HepG2 (cell line): Measurements from ENCODE around the gene CCNT2. TPM values are rescaled to one million over a fixed set of nuclear protein-coding genes. Genes with fewer than 3 reads are reported as not detected.

Source experiments
- ATAC-seq: fragments of 200-7000 bp; cut with Tn5 transposase; 3 replicates; pipeline ENCODE4 v1.9.1; 2020; ENCODE audit warnings: mild to moderate bottlenecking, moderate library complexity
- BruUV-seq: library from RNA; stranded (reverse); fragments of 400-500 nt; replicated peaks from 2 replicates; lab custom pipeline; 2021; lab: Mats Ljungman, UMichigan
- CTCF ChIA-PET: fragments of 300-600 bp; formaldehyde crosslinking; extraction: SDS; loops from one replicate; lab custom pipeline; 2021; ENCODE audit warnings: low total read pairs, inconsistent platforms, low intra/inter-chr PET ratio; lab: Yijun Ruan, JAX
- POLR2A ChIA-PET: fragments of 350-600 bp; sonication (Branson Sonifier 250); formaldehyde crosslinking; loops from one replicate; lab custom pipeline; 2020; ENCODE audit warnings: antibody characterized with exemption, inconsistent platforms; lab: Yijun Ruan, JAX
- DNase-seq: peaks from one replicate; pipeline ENCODE4 v3.0.0-alpha.2; 2015; ENCODE audit warnings: low spot score
- FAIRE-seq: peaks from 3 replicates; lab custom pipeline; 2011; peaks lifted over from hg19 to GRCh38; lab: Jason Lieb, UNC
- H2AFZ ChIP-seq: one replicate; pipeline ENCODE4 v1.6.1; 2011; ENCODE audit warnings: low read length, inconsistent platforms
- H3K27ac ChIP-seq: fragments of 300-600 bp; 3 replicates; pipeline ENCODE4 v1.8.0; 2011; ENCODE audit warnings: mixed run types, mild to moderate bottlenecking, mixed read lengths, low read length, inconsistent platforms; ENCODE audit not compliant: insufficient read depth; ENCODE audit errors: extremely low read length
- H3K27me3 ChIP-seq, 2 experiments: fragments of 200-600 bp in 1 of 2; 2 replicates in 1 of 2; 3 replicates in 1 of 2; pipeline versions ENCODE4 v1.6.0 to v1.8.0; 2011; ENCODE audit warnings: low read length in 2 of 2, mild to moderate bottlenecking in 2 of 2, moderate library complexity in 2 of 2, inconsistent platforms in 1 of 2; ENCODE audit not compliant: insufficient read depth in 2 of 2, control insufficient read depth in 1 of 2
- H3K36me3 ChIP-seq, 2 experiments: fragments of 200-600 bp in 1 of 2; replicated peaks in 1 of 2; 2 replicates in 1 of 2; 3 replicates in 1 of 2; pipeline versions ENCODE4 v1.5.1 to v1.8.0; 2011; ENCODE audit warnings: low read length in 2 of 2, inconsistent platforms in 1 of 2; ENCODE audit not compliant: insufficient read depth in 2 of 2, control insufficient read depth in 1 of 2
- H3K4me1 ChIP-seq: 2 replicates; pipeline ENCODE4 v1.5.1; 2012; ENCODE audit warnings: low read length, inconsistent platforms; ENCODE audit not compliant: insufficient read depth
- H3K4me2 ChIP-seq: 2 replicates; pipeline ENCODE4 v1.6.0; 2011; ENCODE audit warnings: low read depth, low read length, inconsistent platforms
- H3K4me3 ChIP-seq, 3 experiments: fragments of 200-600 bp in 1 of 3; sonication (generic), shearing (Covaris generic) in 1 of 3; replicated peaks in 1 of 3; 2 replicates each; pipeline ENCODE4 v1.5.1; 2011 to 2016; ENCODE audit warnings: low read length in 3 of 3, inconsistent platforms in 2 of 3, low read depth in 2 of 3, mild to moderate bottlenecking in 2 of 3, control low read depth in 1 of 3, mixed read lengths in 1 of 3; ENCODE audit not compliant: insufficient read depth in 1 of 3
- H3K79me2 ChIP-seq: one replicate; pipeline ENCODE4 v1.6.1; 2011; ENCODE audit warnings: low read length, inconsistent platforms; ENCODE audit not compliant: insufficient read depth
- H3K9ac ChIP-seq: 2 replicates; pipeline ENCODE4 v1.6.0; 2011; ENCODE audit warnings: mild to moderate bottlenecking, low read depth, low read length, inconsistent platforms; ENCODE audit not compliant: insufficient read depth
- H3K9me3 ChIP-seq: 2 replicates; pipeline ENCODE4 v1.5.1; 2012; ENCODE audit warnings: mild to moderate bottlenecking, low read length
- H4K20me1 ChIP-seq: 2 replicates; pipeline ENCODE4 v1.6.0; 2011; ENCODE audit warnings: inconsistent platforms, mild to moderate bottlenecking, low read length, moderate library complexity; ENCODE audit not compliant: insufficient read depth
- MAFF ChIP-seq: IDR thresholded peaks from 2 replicates; pipeline ENCODE4 v1.6.1; 2011; ENCODE audit warnings: low read depth, low read length, improper control_type of control experiment
- MAFK ChIP-seq, 2 experiments: IDR thresholded peaks in 1 of 2; conservative IDR thresholded peaks in 1 of 2; 2 replicates each; pipeline ENCODE4 v1.6.1; 2011; ENCODE audit warnings: improper control_type of control experiment in 2 of 2, low read length in 2 of 2
- PRPF4 ChIP-seq: fragments of 200-400 bp; formaldehyde crosslinking; IDR thresholded peaks from 2 replicates; pipeline ENCODE4 v1.6.1; 2016; ENCODE audit warnings: low read length, low read depth; ENCODE audit not compliant: poor library complexity, severe bottlenecking
- ZFP82 ChIP-seq: sonication (generic); formaldehyde crosslinking; IDR thresholded peaks from 2 replicates; pipeline ENCODE4 v1.5.1; 2020; ENCODE audit warnings: mild to moderate bottlenecking, missing genetic modification reagents, borderline replicate concordance
- ZNF124 ChIP-seq: sonication (generic); formaldehyde crosslinking; IDR thresholded peaks from 2 replicates; pipeline ENCODE4 v1.4.0; 2020; ENCODE audit warnings: missing genetic modification reagents
- ZNF691 ChIP-seq: sonication (generic); formaldehyde crosslinking; IDR thresholded peaks from 2 replicates; pipeline ENCODE4 v1.4.0; 2020; ENCODE audit warnings: missing genetic modification reagents, low read depth, mild to moderate bottlenecking, borderline replicate concordance
- WGBS: methylation state at CpG from one replicate; pipeline ENCODE4 v1.1.6; 2017; ENCODE audit warnings: low lambda C conversion rate; 5-methylcytosine and 5-hydroxymethylcytosine counted together
- in situ Hi-C: cut with HindIII; loops from 2 replicates; pipeline ENCODE4 v1.10.0; 2017; ENCODE audit warnings: low pct_unique_long_range_greater_than_20kb; ENCODE audit not compliant: extremely low pct_ligation_motif_present
- intact Hi-C: fragments of 100-400 bp; cut with micrococcal nuclease; formaldehyde crosslinking; loops from one replicate; pipeline ENCODE4 v1.10.0; 2022; ENCODE audit not compliant: unreplicated experiment
- polyA plus RNA-seq, 8 experiments: library from polyadenylated mRNA; depleted of rRNA in 3 of 8; stranded (reverse) in 7 of 8; unstranded in 1 of 8; fragments of >200 nt; fragmentation: Illumina TruSeq in 4 of 8; extraction: Trizol in 4 of 8; gene quantifications; 2 replicates each; pipeline versions ENCODE4 v1.2.1 to v1.2.3, GENCODE V29; 2011 to 2016; ENCODE audit warnings: low read depth in 4 of 8, missing spikeins in 1 of 8, mixed read lengths in 1 of 8; ENCODE audit not compliant: insufficient read depth in 1 of 8
- total RNA-seq, 5 experiments: library from RNA; depleted of rRNA; stranded (reverse); fragments of >200 nt; fragmentation: Illumina TruSeq; extraction: Trizol; gene quantifications; 2 replicates each; pipeline ENCODE4 v1.2.3, GENCODE V29; 2016; ENCODE audit warnings: low read depth in 1 of 5

CCNT2 gene
- total and polyA plus RNA-seq, 2 of the 13 experiments (the other 11 are each of a cell fraction or from before 2014, with no cell fraction given), result 22.1 to 34.4 TPM

- TF ChIP-seq ZNF691 (CRISPR knock-in tag) (no peak), ZNF124 (no peak)
These were observed 48.5 kb upstream of the CCNT2 start (continued) for GRCh38 chr2:134869946-134870736.

- no peaks in the 10 kb centered on the region for H3K9me3 ChIP-seq
- 82% methylated on average over 2 of the region's 2 CpGs for WGBS
- ATAC-seq (no peak), FAIRE-seq (no peak), DNase-seq (no peak)
- intact Hi-C loops, result no loop called here
- no peaks in the 10 kb centered on the region for H3K27me3 ChIP-seq
- no peak overlapping the region for H3K9ac ChIP-seq
- ChIA-PET POLR2A (no interaction called here), CTCF (no interaction called here)
- no peak overlapping the region for H3K27ac ChIP-seq
- no peaks in the 10 kb centered on the region for H3K36me3 ChIP-seq
- in situ Hi-C loops, result no loop called here
- TF ChIP-seq MAFK (conservative IDR thresholded peaks at IDR 0.05 in 1 of 2, IDR thresholded peaks at IDR 0.05 in 1 of 2; ENCODE audit: low read length in 2 of 2), result peak; percentile 97 to 99
- TF ChIP-seq ZFP82 (CRISPR knock-in tag), result no peak
- peak; percentile 98 for TF ChIP-seq MAFF
- TF ChIP-seq PRPF4, result no peak
- no TSS peak for BruUV-seq
- no peaks in the 10 kb centered on the region for H3K79me2 ChIP-seq
- H4K20me1 ChIP-seq, result no peaks in the 10 kb centered on the region
- H3K4me1 ChIP-seq, result no peaks in the 10 kb centered on the region
- H3K4me3 ChIP-seq, result no peak overlapping the region
- H3K4me2 ChIP-seq, result no peak overlapping the region
- no peak overlapping the region for H2AFZ ChIP-seq
These were observed 45.5 kb upstream of the CCNT2 start for GRCh38 chr2:134873152-134873551.
